Measurements from ENCODE around the gene RAD51B.
"Not testable (repeated sequence)": the region's sequence is repeated elsewhere in the genome, so short reads cannot be mapped to it uniquely, and the experiment has no call there.

The RAD51B gene

DNA sequence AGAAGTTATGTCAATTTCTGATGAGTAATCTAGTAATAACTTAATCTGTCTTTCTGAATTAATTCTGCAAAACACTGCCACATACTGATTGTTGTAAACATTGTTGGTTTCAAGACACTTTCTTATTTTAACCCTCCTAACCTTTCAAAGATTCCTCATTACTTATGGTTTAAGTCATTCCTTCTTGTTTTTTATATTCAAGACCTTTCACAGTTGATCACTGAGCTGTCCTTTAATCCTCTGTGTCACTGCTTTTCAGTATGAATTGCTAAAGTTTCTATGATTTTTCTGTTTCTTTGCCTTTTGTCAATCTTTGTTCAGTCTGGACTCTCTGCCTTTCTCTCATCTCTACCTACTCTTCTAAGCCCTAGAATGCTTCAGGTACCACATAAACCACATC lies 164.7 kb downstream of the RAD51B start:
- DNase-seq (ENCODE audit: low spot score) = no peak

DNA sequence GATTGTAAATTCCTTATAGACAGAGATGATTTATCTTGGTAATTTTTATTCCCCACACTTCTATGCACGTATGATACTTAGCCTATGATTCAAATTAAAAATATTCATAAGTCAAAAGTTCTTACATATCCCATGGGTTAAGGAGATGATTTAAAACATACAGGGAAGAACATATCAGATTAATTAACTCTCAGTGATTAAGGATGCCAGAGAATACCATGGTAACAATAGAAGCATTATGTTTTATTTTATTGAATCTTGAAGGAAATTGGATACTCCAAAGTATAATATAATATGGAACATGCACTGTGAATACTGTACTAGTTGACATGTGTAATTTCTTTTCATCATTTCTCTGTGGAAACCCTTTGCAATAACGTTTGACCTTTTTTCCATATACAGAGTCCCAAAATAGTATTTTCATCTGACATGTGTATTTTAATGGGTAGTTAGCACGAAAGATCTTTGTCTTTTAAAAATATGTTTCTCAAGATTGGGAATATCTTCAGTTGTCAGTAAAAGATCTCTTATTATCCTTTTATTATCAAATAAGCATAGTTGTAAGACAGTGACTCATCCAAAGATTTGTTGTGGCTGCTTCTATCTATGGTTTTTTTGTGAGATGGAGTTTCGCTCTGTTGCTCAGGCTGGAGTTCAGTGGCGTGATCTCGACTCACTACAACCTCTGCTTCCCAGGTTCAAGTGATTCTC lies 166.7 kb downstream of the RAD51B start:
- no peak for DNase-seq (ENCODE audit: low spot score)

DNA sequence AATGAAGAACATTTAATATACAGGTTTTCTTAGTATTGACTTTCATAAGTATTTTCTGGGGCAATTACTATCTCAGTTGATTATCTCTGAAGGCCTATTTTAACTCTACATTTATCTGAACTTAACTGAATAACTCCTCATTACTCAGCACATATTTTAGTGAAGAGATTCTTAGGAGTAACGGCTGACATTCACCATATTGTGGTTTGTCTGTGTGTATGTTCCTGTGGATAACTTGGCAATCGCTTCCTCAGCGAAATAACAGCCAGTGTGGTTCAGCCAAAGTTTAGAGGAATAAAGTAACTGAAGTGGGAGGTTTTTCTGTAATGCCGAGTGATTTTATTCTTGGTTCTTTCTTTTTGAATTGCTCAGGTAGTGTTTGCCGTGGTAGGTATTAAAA lies 168.0 kb downstream of the RAD51B start:
- DNase-seq (ENCODE audit: low spot score) = peak; percentile 72

- not testable (repeated sequence) for DNase-seq (ENCODE audit: low spot score)
These were observed 168.6 kb downstream of the RAD51B start for GRCh38 chr14:67988210-67988609.

GRCh38 chr14:67990576-67990975 lies 171.0 kb downstream of the RAD51B start:
- no peak for DNase-seq (ENCODE audit: low spot score)

DNA sequence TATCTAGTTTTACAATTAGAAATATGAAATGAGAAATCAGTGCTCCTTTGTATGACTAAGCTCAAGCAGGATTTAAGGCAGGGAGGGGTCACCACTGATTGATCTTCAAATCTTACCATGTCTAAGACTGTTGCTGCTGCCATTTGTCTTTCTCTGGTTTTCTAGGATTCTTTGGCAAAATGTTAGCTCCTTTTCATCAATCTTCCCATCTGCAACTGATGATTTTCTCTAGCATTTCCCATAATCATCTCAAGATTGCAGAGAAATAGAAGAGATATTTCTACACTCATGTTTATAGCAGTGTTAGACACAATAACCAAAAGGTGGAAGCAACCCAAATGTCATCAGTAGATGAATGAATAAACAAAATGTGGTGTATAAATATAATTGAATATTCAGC lies 175.0 kb downstream of the RAD51B start:
- no peak for DNase-seq (ENCODE audit: low spot score)

DNA sequence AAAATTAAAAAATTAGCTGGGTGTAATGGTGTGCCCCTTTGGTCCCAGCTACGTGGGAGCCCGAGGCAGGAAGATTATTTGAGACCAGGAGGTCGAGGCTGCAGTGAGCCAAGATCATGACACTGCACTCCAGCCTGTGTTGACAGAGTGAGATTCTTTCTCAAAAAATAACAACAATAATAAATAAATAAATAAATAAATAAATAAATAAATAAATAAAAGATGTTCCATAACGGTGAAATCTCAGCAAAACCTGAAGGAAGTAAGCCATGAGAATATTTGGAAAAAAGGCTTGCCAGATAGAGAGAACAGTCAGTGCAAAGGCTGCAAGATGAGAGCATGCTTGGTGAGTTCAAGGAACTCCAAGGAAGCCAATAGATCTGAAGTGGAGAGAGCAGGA lies 176.7 kb downstream of the RAD51B start:
- no peak for DNase-seq (ENCODE audit: low spot score)

DNA sequence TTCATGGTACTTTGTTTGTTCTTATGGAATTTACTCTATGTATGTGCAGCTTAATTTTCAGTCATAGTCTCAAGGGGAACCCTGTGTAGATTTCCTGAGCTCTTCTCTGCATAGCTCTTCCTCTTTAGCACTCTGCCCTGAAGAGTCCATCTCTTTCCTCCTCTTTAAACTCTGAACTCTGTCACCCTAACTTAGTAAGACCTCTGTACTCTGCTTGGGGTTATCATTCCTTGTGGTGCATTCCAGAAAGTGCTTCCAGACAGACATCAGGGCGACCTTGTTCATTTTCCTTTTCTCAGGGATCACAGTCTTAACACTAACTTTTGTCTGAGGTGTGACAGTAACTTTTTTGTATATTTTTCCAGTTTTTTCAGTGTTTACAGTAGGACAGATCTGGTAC lies 179.3 kb downstream of the RAD51B start:
- no peak for DNase-seq (ENCODE audit: low spot score)

GRCh38 chr14:67999290-67999689 lies 179.7 kb downstream of the RAD51B start:
- DNase-seq (ENCODE audit: low spot score) = no peak

DNA sequence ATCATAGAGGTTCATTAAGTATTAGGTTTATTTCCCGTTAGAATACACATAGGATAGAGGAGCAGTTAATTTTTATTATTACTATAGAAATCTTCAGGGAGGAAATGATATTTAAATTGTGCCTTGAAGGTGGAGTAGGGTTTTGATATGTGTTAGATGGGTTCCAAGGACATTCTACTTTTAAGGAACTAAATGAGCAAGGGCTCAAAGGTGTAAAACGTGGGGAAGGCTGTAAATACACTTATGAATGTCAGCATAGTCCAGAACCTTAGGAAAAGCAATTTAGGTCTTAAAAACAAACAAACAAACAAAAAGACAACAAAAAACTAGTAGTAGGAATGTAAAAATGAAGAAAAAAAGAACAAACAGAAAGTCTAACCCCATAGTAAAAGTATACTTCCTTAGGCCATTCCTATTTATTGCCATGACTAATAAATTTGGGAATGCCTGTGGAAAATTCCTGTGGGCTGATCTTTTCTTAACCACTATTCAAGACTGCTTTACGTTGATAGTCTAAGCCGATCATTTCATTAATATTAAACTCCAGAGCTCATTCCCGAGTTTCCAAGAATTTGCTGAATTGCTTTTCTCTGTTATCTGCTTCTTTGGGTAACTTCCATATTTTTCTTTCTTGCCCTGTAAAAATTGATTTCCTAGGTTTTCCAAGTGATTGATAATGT lies 180.3 kb downstream of the RAD51B start:
- no peak for DNase-seq (ENCODE audit: low spot score)

GRCh38 chr14:68000511-68000910 lies 180.9 kb downstream of the RAD51B start:
- DNase-seq (ENCODE audit: low spot score) = no peak

DNA sequence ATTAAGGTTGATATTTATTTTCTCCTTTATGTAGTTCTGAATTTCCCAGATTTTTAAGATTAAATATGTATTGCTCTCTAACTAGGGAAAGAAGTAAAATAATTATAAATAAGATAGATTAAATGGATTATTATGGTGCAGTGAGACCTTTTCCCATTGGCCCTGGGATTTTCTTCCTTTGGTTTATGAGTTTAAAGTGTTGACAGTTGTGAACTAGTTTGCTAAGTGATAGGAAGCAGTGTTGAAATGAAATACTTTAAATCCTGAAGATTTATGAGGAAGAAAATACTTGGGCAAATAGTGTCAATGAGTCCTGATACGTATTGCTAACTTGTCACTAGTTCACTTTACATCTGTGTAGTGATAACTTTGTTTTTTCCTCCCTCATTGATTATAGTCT lies 188.9 kb downstream of the RAD51B start:
- no peak for DNase-seq (ENCODE audit: low spot score)

DNA sequence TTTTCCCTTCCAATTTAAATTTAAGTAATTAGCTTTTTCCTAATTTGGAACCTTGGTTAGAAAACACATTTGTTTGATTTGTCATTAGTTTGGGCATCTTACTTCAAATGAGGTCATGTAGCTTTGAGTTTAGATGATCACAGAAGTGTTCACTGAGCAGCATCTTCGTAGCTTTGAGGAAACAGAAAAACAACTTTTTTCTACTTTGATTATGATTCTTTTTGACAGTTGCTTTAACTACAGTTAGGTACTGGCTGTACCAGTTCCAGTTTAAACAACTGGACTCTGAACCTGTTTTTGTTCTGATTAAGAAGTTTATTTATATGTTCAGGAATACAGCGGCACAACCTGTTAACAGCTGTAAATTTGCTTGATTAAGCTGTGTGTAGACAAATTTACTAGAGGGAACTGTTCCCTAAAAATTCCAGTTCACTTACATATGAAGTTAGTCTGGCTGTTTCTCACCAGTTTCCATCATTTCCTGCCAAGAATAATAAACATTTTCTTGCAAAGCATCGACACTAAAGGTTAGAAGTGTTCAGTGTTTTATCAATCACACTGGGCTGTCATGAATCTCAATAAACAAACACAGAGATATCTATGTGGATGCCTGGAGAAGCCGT lies 191.9 kb downstream of the RAD51B start:
- DNase-seq (ENCODE audit: low spot score) = no peak

GRCh38 chr14:68012871-68013270 lies 193.3 kb downstream of the RAD51B start:
- no peak for DNase-seq (ENCODE audit: low spot score)

DNA sequence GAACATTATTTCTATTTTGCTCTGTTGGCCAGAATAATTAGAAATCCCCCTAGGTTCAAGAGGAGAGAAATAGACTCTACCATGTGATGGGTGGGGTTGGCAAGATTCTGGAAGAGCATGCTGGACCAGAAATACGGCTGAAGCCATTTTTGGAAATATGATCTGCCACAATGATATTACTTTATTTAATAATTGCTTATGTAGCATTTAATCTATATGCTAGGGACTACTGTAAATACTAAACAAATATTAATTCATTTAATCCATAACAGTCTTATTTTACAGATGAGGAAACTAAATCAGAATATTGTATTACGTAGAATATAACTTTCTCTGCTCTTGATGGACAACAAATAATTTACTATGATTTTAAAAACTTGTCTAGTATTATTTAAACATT lies 193.7 kb downstream of the RAD51B start:
- DNase-seq (ENCODE audit: low spot score) = no peak

DNA sequence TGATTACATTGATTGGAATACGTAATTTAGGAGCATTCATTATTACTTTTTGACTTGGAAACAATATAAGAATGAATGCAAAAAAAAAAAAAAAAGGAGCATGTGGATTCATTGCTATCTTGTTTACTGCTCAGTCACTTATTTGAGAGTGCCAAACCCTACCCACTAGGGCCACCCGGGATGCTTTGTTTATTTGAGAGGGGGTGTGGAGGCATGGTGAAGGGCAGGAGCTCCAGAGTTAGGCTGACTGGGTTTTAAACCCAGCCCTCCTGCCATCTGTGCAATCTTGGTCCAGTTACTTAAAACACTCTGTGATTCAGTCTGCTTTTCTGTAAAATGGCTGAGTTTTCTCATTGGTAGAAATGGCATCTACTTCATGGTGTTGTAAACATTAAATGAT lies 195.2 kb downstream of the RAD51B start:
- DNase-seq (ENCODE audit: low spot score) = no peak

GRCh38 chr14:68015356-68016254 lies 196.0 kb downstream of the RAD51B start:
- DNase-seq (ENCODE audit: low spot score) = no peak

DNA sequence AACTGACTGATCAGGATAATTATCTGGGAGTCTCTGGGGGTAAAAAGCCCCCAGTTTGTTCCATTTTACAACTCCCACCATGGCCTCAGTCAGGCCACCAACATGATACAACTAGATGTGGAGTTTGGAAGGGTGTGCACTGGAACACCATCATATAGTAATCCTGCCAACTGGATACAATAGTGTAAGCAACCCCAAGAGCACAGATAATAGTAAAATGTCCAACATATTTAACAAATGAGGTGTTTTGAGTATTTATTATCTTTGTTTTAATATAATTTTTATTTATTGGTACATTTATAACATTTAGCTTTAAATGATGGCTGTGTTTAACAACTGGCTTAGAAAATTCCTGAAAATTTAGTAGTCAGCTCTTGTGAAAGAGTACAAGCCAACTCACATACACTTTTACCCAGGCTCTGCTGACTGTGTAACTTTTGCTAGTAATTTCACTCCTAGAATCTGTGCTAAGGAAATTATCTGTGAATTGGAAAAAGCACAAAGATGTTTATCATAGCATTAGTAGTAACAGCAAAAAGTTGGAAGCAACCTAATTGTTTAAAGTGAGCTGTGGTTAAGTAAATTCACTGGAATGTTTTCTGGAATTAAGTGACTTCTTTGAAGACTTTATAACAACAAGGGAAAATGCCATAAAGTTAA lies 196.8 kb downstream of the RAD51B start:
- no peak for DNase-seq (ENCODE audit: low spot score)

- DNase-seq (ENCODE audit: low spot score) = no peak
These were observed 199.0 kb downstream of the RAD51B start for GRCh38 chr14:68018598-68018997.

DNA sequence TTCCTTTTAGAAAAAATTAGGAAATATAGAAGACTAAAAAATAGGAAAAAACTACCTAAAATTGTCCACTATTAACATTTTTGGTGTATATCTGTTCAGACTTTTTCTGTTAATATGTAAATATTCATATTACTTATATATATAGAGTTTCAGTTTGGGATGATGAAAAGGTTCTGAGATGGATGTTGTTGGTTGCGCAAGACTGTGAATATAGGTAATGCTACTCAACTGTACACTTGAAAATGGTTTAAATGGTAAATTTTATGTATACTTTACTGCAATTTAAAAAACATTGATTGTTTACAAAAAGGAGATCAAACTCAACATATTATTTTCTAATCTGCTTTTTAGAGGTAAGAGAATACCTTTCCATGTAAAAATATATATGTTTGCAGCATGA lies 200.9 kb downstream of the RAD51B start:
- DNase-seq (ENCODE audit: low spot score) = no peak

DNA sequence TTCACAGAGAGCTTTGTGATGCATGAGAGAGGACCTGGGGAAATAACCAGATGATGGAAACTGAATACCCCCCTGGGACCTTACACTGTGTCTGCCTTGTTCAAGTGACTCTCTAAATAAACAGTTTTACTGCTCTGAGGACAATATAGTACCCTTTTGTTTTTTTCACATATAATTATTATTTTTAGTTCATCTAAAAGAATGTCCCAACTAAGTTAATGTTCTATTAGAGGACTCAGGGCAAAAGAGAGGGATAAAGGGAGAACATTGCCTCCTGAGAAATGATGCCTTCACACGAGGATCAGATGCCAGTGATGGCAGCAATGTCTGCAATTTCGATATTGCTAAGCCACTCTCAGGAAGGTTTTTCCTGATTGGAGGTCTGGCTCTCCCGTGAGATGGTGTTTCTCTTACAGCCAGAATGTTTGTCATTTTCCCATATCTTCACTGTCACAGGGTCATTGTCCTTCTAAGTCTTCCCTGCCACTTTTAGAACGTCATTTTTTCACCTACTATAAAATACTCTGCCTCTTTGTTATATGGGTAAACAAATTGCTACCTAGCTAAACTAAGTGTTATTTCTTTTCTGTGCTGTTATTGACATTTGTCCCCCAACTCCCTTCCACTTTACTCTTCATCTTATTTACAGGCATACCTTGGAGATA lies 201.6 kb downstream of the RAD51B start:
- no peak for DNase-seq (ENCODE audit: low spot score)
